GM19395 (cell line): ENCODE results near the gene MTM1.

Experiments
- ATAC-seq: cut with Tn5 transposase; IDR thresholded peaks from one replicate; pipeline ENCODE4 v1.9.1; 2021; ENCODE audit warnings: mild to moderate bottlenecking, moderate library complexity; ENCODE audit not compliant: unreplicated experiment

The MTM1 gene

GRCh38 chrX:150568320-150569154, at the start of gene MTM1:
Gene MTM1 (plus strand): TSS chrX:150568621. CDS start chrX:150592615, 23,994 bp downstream.
- peak; percentile 90 for ATAC-seq

- no peak for ATAC-seq
Observed at GRCh38 chrX:150522494-150522893, 45.9 kb upstream of the MTM1 start.

- ATAC-seq, result no peak
Observed at GRCh38 chrX:150525061-150525919, 43.1 kb upstream of the MTM1 start.

DNA sequence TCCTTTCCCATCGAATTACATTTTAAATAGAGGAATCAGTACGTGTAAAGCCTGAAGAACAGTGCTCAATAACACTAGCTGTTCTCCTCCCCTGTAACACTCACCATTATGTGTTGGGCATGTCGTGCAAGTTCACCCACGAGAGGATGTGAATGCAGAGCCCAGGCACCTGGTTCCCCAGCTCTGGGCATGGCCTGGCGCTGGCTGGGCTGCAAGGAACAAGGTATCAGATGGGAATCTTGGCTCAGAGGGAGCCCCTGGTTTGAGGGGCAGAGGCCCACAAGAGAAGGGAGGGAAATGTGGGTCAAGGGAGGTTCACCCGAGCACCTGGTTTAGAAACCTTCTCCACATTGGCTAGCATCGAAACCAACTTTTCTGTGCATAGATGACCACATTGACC, 41.7 kb upstream of the MTM1 start:
- ATAC-seq, result no peak

DNA sequence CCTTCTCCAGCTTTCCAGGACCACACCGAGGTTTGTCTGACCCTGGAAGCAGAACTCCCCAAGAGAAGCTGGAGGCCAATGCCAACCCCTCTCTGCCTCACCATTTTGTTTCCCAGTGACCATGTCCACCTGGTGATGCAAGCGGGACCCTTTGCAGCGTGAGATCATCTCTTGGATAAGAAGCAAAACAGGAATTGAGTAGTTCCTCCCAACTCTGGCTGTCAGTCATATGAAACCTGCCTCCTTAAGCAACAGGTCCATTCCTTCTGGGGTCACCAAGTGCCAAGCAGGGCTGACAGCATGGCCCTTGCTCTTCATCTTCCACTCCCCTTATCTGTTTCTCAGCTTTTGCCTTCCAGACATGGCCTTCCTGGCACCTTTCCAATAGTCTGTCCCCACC, 41.3 kb upstream of the MTM1 start:
- no peak for ATAC-seq

GRCh38 chrX:150529587-150529986, 38.8 kb upstream of the MTM1 start:
- ATAC-seq, result no peak

DNA sequence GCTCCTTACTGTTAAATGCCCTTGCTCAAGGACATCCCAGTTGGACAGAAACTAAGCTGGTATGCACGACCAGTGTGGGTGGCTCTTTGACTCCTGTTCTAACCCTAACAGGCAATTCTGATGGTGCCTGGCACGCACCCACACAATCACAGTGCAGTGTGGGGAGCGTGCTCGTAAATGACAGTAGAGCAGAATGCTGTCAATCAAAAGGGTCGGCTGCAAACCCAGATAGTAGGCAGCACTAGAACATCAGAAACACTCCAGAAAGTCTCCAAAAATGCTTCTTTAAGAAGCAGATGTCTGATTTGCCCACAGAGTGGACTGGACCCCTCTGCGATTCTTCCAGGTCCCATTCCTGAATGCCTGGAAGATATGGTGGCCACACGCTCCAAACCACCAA, 37.6 kb upstream of the MTM1 start:
- no peak for ATAC-seq

DNA sequence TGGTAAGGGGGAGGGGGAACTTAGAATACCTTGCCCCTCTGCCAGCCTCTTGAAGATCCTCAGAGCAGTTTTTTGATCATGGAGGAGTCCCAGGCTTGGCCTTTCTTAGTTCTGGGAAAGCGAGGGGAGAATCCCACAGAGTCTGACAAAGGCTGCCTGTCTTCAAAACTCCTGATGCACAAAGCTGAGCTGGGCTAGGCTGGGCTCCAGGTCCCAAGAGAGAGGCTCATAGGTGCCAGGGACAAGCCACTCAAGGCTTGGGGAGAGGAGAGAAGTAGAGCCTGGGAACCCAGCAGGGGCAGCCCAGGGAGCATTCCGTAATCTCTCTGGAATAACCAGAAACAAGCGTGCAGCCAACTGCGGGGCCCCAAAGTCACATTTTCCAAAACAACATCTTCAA, 37.0 kb upstream of the MTM1 start:
- ATAC-seq, result no peak

DNA sequence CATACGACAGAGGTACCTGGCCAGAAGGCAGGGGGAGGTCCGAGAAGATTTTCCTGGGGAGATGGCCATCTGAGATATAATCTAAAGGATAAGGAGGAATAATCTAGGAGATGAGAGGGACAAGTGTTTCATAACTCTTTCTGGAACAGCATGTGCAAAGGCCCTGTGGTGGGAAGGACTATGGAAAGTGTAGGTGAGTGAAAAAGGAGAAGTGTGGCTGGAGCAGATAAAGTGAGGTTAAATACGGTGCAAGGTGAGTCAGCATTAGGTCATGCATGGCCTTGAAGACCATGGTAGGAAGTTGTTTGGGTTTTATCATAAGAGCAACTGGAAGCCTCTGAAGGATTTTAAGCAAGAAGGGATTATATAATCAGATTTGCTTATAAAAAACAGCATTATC, 34.6 kb upstream of the MTM1 start:
- ATAC-seq, result no peak

DNA sequence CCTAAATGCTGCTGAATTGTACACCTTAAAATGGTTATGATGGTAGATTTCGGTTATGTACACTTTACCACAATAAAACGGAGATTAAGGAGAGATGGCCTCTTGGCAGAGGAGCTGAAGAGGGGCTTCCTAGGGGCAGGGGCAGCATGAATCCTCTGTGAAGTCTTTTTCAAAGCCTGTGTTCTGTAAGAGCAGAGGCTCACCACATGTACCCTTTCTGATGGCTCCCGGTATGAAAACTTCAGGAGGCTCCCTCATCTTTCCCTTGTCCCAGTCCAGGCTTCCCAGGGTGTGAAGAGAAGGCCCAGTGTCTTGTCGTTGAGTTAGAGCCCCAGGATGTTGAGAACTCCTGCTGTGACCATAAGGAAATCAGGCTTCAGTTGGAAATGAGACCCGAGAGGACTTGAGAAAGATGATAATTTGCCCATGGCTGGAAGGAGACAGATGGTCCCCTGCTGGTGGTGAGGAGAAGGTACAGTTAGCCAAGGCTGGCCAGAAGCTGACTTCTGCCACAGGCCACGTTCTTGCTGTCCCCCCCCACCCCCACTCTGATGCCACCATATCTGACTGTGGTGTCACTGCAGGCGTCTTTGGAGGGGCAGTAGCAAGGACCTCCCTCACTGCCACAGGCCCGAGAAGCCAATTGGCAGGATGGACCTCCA, 31.8 kb upstream of the MTM1 start:
- ATAC-seq, result no peak

- ATAC-seq, result no peak
Observed at GRCh38 chrX:150537851-150538250, 30.6 kb upstream of the MTM1 start.

DNA sequence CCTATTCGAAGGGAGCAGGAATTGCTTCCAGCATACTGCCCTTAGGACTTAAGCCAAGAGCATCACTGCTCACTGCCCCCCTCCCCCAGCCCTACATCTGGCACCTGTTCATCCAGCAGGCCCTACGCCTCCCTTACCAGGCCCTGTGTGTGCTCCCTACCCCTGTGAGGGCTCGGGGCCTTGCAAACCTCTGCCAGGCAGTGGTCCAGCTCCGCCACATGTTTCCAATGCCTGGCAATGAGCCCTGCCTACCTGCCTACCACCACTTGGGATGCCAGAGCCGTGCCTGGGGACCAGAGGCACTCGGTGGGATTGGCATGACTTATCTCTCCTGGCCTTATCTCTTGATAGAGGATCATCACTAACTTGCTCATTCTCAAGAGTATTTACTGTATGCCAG, 27.5 kb upstream of the MTM1 start:
- ATAC-seq, result no peak

- peak; percentile 26 for ATAC-seq
Observed at GRCh38 chrX:150542846-150543229, 25.6 kb upstream of the MTM1 start.

- peak; percentile 50 for ATAC-seq
Observed at GRCh38 chrX:150543230-150544155, 24.9 kb upstream of the MTM1 start.

- ATAC-seq, result no peak
Observed at GRCh38 chrX:150544222-150544787, 24.1 kb upstream of the MTM1 start.

DNA sequence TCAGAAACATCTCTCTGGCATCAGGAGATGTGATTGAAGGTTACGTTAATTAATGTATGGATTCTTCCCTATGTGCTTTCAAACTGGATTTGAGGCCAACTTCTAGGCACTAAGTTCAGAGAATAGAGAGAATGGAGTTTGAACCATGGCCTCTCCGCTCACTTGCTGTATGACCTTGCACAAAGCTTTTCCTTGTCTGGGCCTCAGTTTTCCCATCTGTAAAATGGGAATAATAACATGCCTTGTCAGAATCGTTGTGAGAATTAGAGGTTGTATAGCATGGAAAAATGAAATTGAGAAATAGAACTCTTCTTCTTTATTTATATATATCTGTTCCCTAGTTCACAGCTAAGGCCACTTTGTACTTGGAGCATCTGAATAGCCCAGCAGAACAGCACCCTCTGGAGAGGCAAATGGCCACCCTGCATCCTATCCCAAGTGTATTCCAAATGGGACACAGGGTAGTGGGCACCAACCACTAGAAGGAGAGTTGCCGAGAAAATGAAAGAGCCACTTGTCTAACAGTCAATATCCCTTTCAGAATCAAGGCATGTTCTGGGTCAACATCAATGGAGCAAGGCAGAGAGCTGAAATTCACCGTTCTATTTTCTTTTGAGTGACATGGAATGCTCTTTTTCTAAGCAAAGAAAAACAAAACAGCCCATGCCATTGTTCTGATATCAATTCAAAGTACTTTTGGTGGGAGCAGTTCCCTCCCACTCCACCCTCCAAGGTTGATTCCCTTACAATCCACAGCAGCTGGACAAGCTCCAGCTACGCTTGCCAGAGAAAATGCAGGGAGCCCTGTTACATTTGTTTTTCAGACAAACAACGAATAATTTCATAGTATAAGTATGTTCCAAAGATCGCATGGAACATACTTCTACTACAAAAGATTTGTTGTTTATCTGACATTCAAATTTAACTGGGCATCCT, 23.3 kb upstream of the MTM1 start:
- no peak for ATAC-seq

GRCh38 chrX:150546711-150547153, 21.7 kb upstream of the MTM1 start:
- ATAC-seq, result no peak

DNA sequence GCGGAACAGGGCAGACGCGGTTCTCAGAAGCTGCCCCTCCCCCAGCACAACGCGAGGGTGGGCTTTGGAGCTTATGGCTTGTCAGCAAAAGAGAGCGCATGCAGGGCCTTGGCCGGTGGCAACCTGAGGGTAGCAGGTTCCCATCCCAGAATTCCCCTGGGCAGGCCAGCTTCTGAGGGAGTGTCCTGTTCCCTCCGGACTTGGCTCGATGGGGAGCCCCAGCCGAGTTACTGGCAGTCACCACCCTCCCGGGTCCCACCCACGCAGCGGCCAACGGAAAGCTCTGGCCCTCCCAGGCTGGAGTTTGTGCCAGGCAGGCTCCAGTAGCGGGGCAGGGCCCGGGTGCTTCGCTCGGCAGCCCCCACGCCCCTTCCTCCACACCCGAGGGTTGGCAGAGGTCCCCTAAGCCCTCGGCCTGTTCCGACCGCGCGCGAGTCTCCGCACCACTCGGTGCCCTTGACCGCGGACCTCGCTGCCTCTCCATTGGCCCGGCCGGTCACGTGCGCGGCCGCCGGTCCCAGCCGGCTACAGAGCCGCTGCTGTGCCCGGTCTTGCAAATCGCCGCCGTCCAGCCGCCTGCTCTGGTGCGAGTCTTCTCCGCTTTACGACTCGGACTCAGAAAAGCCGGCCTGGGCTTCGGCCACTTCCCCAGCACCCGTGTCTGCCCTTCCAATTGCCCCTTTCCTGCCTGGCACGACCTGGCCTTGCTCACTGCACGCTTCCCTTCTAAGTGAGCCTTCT, 20.9 kb upstream of the MTM1 start:
- ATAC-seq, result peak; percentile 49
